ENCODE results near the gene CCNF. TPM values are rescaled to one million over a fixed set of nuclear protein-coding genes. Genes with fewer than 3 reads are reported as not detected.
A peak's percentile ranks its signal among the peaks of the same experiment; 100 is the strongest.

CCNF gene
- total and polyA plus RNA-seq, 9 of the 15 experiments (the other 6 are each of a cell fraction or from before 2014, with no cell fraction given): 4.1 to 70.1 (median 29.5) TPM

DNA sequence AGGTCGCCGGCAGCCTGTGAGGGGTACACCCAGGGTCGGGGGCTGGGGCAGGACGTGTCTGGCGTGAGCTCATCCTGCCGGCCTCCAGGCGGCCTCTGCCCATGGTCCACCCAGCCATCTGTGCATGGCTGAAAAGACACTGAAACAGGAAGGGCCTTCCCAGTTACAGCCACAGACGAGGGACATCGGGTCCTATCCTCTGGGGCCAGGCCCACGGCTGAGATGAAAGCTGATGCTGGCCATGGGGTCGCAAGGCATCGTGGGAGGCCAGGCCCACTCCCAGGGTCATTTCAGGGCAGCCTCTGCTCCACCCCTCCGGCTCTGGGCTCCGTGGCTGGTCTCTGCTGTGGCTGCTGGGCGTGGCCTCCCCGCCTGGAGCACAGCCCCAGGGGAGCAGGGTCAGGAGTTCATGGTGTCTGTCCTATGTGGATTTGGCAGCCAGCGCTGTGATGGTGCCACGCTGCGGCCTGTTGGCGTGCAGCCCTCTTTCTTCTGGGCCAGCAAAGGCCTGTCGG lies 67.9 kb downstream of the CCNF start (continued):
- TF ChIP-seq POU5F1 (IDR thresholded peaks at IDR 0.05; ENCODE audit: borderline replicate concordance, low read depth, low read length, partially characterized antibody) (no peak), TEAD2 (tag; IDR thresholded peaks at IDR 0.05) (no peak), CCNT2 (IDR thresholded peaks at IDR 0.05; ENCODE audit: borderline replicate concordance, extremely low read depth, insufficient read length, low read depth, low read length) (peak; percentile 61), DIDO1 (tag; IDR thresholded peaks at IDR 0.05; ENCODE audit: low read depth) (no peak), CHD1 (IDR thresholded peaks at IDR 0.05; ENCODE audit: low read length) (no peak), NR2F6 (CRISPR knock-in tag; IDR thresholded peaks at IDR 0.05) (no peak), RUNX1 (IDR thresholded peaks at IDR 0.05; ENCODE audit: low read depth) (no peak), NR1H2 (CRISPR knock-in tag; IDR thresholded peaks at IDR 0.05) (no peak)
- TF ChIP-seq, protein P1, sequence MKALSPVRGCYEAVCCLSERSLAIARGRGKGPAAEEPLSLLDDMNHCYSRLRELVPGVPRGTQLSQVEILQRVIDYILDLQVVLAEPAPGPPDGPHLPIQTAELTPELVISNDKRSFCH (CRISPR knock-in tag; IDR thresholded peaks at IDR 0.05): no peak
- TF ChIP-seq, protein P1 (tag; IDR thresholded peaks at IDR 0.05): no peak

All from K562 (cell line).